Sigmoid colon (tissue), 7 donors: Measurements from ENCODE around the gene EMP1. TPM values are rescaled to one million over a fixed set of nuclear protein-coding genes. Genes with fewer than 3 reads are reported as not detected.

Experiments used
- DNase-seq: peaks from one replicate; pipeline ENCODE4 v3.0.0-alpha.2; 2019
- H3K27ac ChIP-seq, 4 donors: fragments of 200-600 bp; sonication (generic); one replicate each; pipeline ENCODE4 v1.5.1; 2016 to 2019; ENCODE audit warnings: mild to moderate bottlenecking in 1 of 4
- H3K27me3 ChIP-seq, 3 donors: fragments of 200-600 bp; sonication (generic); one replicate each; pipeline ENCODE4 v1.5.1; 2019; ENCODE audit warnings: mild to moderate bottlenecking in 1 of 3
- H3K36me3 ChIP-seq, 4 donors: fragments of 200-600 bp; sonication (generic); one replicate each; pipeline ENCODE4 v1.5.1; 2016 to 2019
- H3K4me1 ChIP-seq, 4 donors: fragments of 200-600 bp; sonication (generic); one replicate each; pipeline ENCODE4 v1.5.1; 2017 to 2019
- H3K4me3 ChIP-seq, 4 donors: fragments of 200-600 bp; sonication (generic); one replicate each; pipeline ENCODE4 v1.5.1; 2017 to 2019; ENCODE audit warnings: mild to moderate bottlenecking in 2 of 4, moderate library complexity in 1 of 4
- H3K9me3 ChIP-seq, 4 donors: fragments of 200-600 bp in 3 of 4; sonication (generic) in 3 of 4; one replicate each; pipeline versions ENCODE4 v1.5.1 to v1.6.1; 2013 to 2019
- EP300 ChIP-seq, 4 donors: sonication (generic); formaldehyde crosslinking; IDR thresholded peaks; one replicate each; pipeline ENCODE4 v1.6.1; 2017; ENCODE audit warnings: antibody characterized with exemption in 4 of 4
- POLR2A ChIP-seq, 2 donors: fragments of 450-650 bp; IDR thresholded peaks; one replicate each; pipeline ENCODE4 v1.6.1; 2016; ENCODE audit warnings: antibody characterized with exemption in 2 of 2, mild to moderate bottlenecking in 2 of 2, moderate library complexity in 2 of 2
- POLR2AphosphoS5 ChIP-seq, 4 donors: sonication (generic); formaldehyde crosslinking; IDR thresholded peaks; one replicate each; pipeline ENCODE4 v1.6.1; 2017; ENCODE audit warnings: antibody characterized with exemption in 4 of 4
- WGBS, 2 donors: extraction: QIAGEN DNeasy Blood & Tissue Kit; methylation state at CpG; one replicate each; pipeline ENCODE4 v1.1.7; 2013; 5-methylcytosine and 5-hydroxymethylcytosine counted together
- intact Hi-C: fragments of 100-400 bp; cut with DNase I; formaldehyde crosslinking; loops from one replicate; pipeline ENCODE4 v1.15.1; 2023
- polyA plus RNA-seq, 3 donors: library from polyadenylated mRNA; stranded (reverse); fragments of 200-250 nt; gene quantifications; one replicate each; pipeline ENCODE4 v1.2.3, GENCODE V29; 2013
- total RNA-seq, 4 donors: library from RNA; depleted of rRNA; stranded (reverse); fragments of >200 nt; gene quantifications; one replicate each; pipeline ENCODE4 v1.1.0, GENCODE V29; 2016
- TF ChIP-seq, protein P1 (sequence below), 4 experiments: fragments of 450-650 bp in 3 of 4; fragments of 200-600 bp in 1 of 4; IDR thresholded peaks; one replicate each; pipeline ENCODE4 v1.5.1; 2016 to 2019; ENCODE audit warnings: antibody characterized with exemption in 4 of 4, mild to moderate bottlenecking in 3 of 4, moderate library complexity in 2 of 4
- donor health status: healthy with polysubstance abuse.
- donor health status: Bipolar disorder and iron deficiency.
- donor health status: healthy.

EMP1 gene
- total and polyA plus RNA-seq, 7 donors: 25.8 to 172 (median 85.5) TPM

DNA sequence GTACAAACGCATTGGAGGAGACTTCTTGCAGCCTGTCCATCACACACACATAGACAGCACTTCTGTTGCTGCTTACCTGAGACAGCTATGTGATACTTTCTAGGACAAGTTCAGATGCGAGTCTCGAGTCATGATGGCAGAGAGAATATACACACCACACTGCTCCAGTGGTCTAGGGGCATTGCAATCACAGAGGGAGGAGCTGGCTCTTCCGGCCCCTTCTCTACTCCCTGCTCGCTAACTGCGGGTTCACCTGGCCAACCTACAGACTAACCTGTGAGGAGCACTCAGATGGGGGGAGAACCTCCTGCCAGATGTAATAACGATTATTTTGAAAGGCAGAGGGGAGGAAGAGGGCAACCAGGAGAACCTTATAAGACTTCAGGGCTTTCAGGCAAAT, 30.7 kb downstream of the EMP1 start:
- H3K27ac ChIP-seq: no peak overlapping the region
- no peaks in the 10 kb centered on the region for H3K4me1 ChIP-seq
- no peak overlapping the region for H3K4me3 ChIP-seq
- WGBS, 2 donors: 77 to 83% methylated on average over 7 of the region's 7 CpGs
- H3K27me3 ChIP-seq: peaks cover 0 to 4% (median 0%) of the 10 kb centered on the region in 3 donors
- H3K9me3 ChIP-seq: no peaks in the 10 kb centered on the region
- H3K36me3 ChIP-seq: no peaks in the 10 kb centered on the region
- DNase-seq: no peak
- intact Hi-C loops: no loop called here
- no peak for TF ChIP-seq EP300 (IDR thresholded peaks at IDR 0.05)
- TF ChIP-seq POLR2A (IDR thresholded peaks at IDR 0.05): no peak
- TF ChIP-seq, protein P1, sequence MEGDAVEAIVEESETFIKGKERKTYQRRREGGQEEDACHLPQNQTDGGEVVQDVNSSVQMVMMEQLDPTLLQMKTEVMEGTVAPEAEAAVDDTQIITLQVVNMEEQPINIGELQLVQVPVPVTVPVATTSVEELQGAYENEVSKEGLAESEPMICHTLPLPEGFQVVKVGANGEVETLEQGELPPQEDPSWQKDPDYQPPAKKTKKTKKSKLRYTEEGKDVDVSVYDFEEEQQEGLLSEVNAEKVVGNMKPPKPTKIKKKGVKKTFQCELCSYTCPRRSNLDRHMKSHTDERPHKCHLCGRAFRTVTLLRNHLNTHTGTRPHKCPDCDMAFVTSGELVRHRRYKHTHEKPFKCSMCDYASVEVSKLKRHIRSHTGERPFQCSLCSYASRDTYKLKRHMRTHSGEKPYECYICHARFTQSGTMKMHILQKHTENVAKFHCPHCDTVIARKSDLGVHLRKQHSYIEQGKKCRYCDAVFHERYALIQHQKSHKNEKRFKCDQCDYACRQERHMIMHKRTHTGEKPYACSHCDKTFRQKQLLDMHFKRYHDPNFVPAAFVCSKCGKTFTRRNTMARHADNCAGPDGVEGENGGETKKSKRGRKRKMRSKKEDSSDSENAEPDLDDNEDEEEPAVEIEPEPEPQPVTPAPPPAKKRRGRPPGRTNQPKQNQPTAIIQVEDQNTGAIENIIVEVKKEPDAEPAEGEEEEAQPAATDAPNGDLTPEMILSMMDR (IDR thresholded peaks at IDR 0.05): no peak
- TF ChIP-seq POLR2AphosphoS5 (IDR thresholded peaks at IDR 0.05): no peak

DNA sequence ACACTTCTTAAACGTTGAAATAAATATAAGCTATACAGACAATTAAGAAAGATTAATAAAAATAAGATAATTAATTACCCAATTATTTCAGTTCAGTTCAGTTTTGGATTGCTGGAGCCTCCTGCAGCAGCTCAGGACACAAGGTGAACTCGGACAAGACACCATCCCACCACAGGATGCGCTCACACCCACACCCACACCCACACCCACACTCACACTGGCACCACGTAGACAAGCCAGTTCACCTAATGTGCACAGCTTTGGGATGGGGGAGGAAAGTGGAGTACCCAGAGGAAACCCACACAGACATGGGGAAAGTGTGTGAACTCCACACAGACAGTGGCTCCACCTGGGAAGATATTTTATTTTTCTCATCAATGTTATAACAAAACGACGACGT, 32.1 kb downstream of the EMP1 start:
- intact Hi-C loops: no loop called here
- 82 to 85% methylated on average over 7 of the region's 7 CpGs for WGBS, 2 donors
- no peak for DNase-seq

DNA sequence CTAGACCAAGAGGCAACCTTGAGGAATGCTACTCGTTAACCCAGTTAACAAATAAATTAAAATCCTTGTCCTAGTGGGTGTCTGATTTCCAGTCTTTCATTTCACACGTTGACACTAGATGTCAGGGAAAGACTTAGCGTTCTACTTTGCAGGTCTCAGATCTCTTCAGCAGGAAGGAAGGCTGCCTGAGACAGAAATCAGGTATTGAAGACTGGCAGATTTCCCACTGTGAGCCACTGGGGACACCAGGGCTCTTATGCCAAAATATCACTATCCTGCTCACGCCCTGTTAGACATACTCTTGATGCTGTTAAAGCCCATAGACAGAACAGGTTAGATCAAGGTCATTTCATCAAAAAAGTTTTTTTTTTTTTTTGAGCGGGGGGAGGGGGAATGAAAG, 33.0 kb downstream of the EMP1 start:
- Histone ChIP-seq H3K9me3 (no peaks in the 10 kb centered on the region), H3K4me3 (no peak overlapping the region), H3K36me3 (no peaks in the 10 kb centered on the region), H3K27me3 (peaks cover 0 to 4% (median 0%) of the 10 kb centered on the region in 3 donors), H3K27ac (no peak overlapping the region), H3K4me1 (no peaks in the 10 kb centered on the region)
- intact Hi-C loops: no loop called here
- TF ChIP-seq POLR2A (IDR thresholded peaks at IDR 0.05) (no peak), EP300 (IDR thresholded peaks at IDR 0.05) (no peak), POLR2AphosphoS5 (IDR thresholded peaks at IDR 0.05) (no peak)
- TF ChIP-seq, protein P1 (IDR thresholded peaks at IDR 0.05): no peak
- 68 to 73% methylated on average over 5 of the region's 5 CpGs for whole genome bisulfite sequencing, 2 donors
- no peak for DNase-seq

More for the DNA sequence above, 32.1 kb downstream of the EMP1 start:
- H3K9me3 ChIP-seq: no peaks in the 10 kb centered on the region
- TF ChIP-seq POLR2A (IDR thresholded peaks at IDR 0.05) (no peak), EP300 (IDR thresholded peaks at IDR 0.05) (no peak), POLR2AphosphoS5 (IDR thresholded peaks at IDR 0.05) (no peak)
- TF ChIP-seq, protein P1 (IDR thresholded peaks at IDR 0.05): no peak
- no peaks in the 10 kb centered on the region for H3K4me1 ChIP-seq
- H3K27me3 ChIP-seq: peaks cover 0 to 4% (median 0%) of the 10 kb centered on the region in 3 donors
- no peaks in the 10 kb centered on the region for H3K36me3 ChIP-seq
- no peak overlapping the region for H3K27ac ChIP-seq
- no peak overlapping the region for H3K4me3 ChIP-seq

DNA sequence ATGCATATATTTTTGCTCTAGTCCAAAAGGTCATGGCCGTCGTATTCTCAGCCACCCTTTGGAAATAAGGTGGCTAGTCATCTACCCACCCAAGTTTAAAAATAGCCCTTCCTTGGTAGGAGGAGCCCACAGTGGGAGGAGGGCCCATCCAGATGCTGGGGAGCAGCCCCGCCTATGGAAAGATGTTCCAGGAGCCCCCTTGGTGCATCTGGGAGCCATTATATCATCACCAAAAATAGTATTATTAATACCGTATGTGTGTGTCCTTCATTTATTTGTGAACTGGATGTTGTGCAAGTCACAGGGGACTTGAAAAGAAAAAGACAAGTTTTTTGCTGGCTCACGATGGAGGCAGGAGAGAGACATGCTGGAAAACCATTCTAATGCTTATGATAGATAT, 34.0 kb downstream of the EMP1 start:
- no peak for DNase-seq
- Histone ChIP-seq H3K9me3 (no peaks in the 10 kb centered on the region), H3K27ac (no peak overlapping the region), H3K27me3 (no peaks in the 10 kb centered on the region), H3K36me3 (no peaks in the 10 kb centered on the region), H3K4me1 (no peaks in the 10 kb centered on the region), H3K4me3 (no peak overlapping the region)
- intact Hi-C loops: no loop called here
- 84 to 86% methylated on average over 5 of the region's 5 CpGs for WGBS, 2 donors
- no peak for TF ChIP-seq POLR2AphosphoS5 (IDR thresholded peaks at IDR 0.05)
- TF ChIP-seq POLR2A (IDR thresholded peaks at IDR 0.05): no peak
- TF ChIP-seq, protein P1 (IDR thresholded peaks at IDR 0.05): no peak
- TF ChIP-seq EP300 (IDR thresholded peaks at IDR 0.05): no peak
